Keratinocyte (primary cell): ENCODE results near the gene ALOX15. TPM values are rescaled to one million over a fixed set of nuclear protein-coding genes. Genes with fewer than 3 reads are reported as not detected.

Source experiments
- DNase-seq: peaks from one replicate; pipeline ENCODE4 v3.0.0-alpha.2; 2011; ENCODE audit warnings: low read depth, missing footprints, low spot score
- FAIRE-seq: peaks from 2 replicates; lab custom pipeline; 2011; peaks lifted over from hg19 to GRCh38; lab: Jason Lieb, UNC
- H2AFZ ChIP-seq: 2 replicates; pipeline ENCODE4 v1.6.0; 2012; ENCODE audit warnings: low read length, control low read depth, inconsistent platforms; ENCODE audit not compliant: control insufficient read depth
- H3K27ac ChIP-seq: 2 replicates; pipeline ENCODE4 v1.5.1; 2011; ENCODE audit warnings: low read length; ENCODE audit not compliant: control insufficient read depth, insufficient read depth
- H3K27me3 ChIP-seq: 3 replicates; pipeline ENCODE4 v1.6.0; 2011; ENCODE audit warnings: low read length; ENCODE audit not compliant: control insufficient read depth, insufficient read depth; ENCODE audit errors: extremely low read depth
- H3K36me3 ChIP-seq, 2 experiments: 2 replicates in 1 of 2; 3 replicates in 1 of 2; pipeline ENCODE4 v1.5.1; 2011; ENCODE audit warnings: low read length in 2 of 2, mild to moderate bottlenecking in 1 of 2; ENCODE audit not compliant: control insufficient read depth in 2 of 2, insufficient read depth in 2 of 2; ENCODE audit errors: extremely low read depth in 1 of 2
- H3K4me1 ChIP-seq: 3 replicates; pipeline ENCODE4 v1.5.1; 2011; ENCODE audit warnings: low read length; ENCODE audit not compliant: control insufficient read depth, insufficient read depth; ENCODE audit errors: extremely low read depth
- H3K4me2 ChIP-seq: 3 replicates; pipeline ENCODE4 v1.6.0; 2011; ENCODE audit warnings: low read depth, low read length; ENCODE audit not compliant: control insufficient read depth, insufficient read depth; ENCODE audit errors: extremely low read depth
- H3K4me3 ChIP-seq, 3 experiments: fragments of 200-600 bp in 1 of 3; sonication (generic) in 1 of 3; 2 replicates in 2 of 3; 3 replicates in 1 of 3; pipeline ENCODE4 v1.5.1; 2011 to 2016; ENCODE audit warnings: low read length in 3 of 3, mild to moderate bottlenecking in 3 of 3, control low read depth in 2 of 3, inconsistent platforms in 1 of 3, low read depth in 1 of 3, mixed read lengths in 1 of 3, mixed run types in 1 of 3, moderate library complexity in 1 of 3; ENCODE audit not compliant: control insufficient read depth in 2 of 3, insufficient read depth in 2 of 3; ENCODE audit errors: extremely low read depth in 1 of 3
- H3K79me2 ChIP-seq: 2 replicates; pipeline ENCODE4 v1.6.0; 2012; ENCODE audit warnings: low read length; ENCODE audit not compliant: control insufficient read depth, insufficient read depth
- H3K9ac ChIP-seq: 3 replicates; pipeline ENCODE4 v1.6.0; 2011; ENCODE audit warnings: low read length; ENCODE audit not compliant: control insufficient read depth, insufficient read depth; ENCODE audit errors: extremely low read depth
- H3K9me1 ChIP-seq: 3 replicates; pipeline ENCODE4 v1.6.0; 2011; ENCODE audit warnings: low read length; ENCODE audit not compliant: control insufficient read depth, insufficient read depth; ENCODE audit errors: extremely low read depth
- H3K9me3 ChIP-seq: 2 replicates; pipeline ENCODE4 v1.5.1; 2012; ENCODE audit warnings: low read depth, low read length; ENCODE audit not compliant: control insufficient read depth
- H4K20me1 ChIP-seq: 3 replicates; pipeline ENCODE4 v1.6.0; 2011; ENCODE audit warnings: low read length; ENCODE audit not compliant: control insufficient read depth, insufficient read depth; ENCODE audit errors: extremely low read depth
- CTCF ChIP-seq, 3 experiments: IDR thresholded peaks in 1 of 3; conservative IDR thresholded peaks in 1 of 3; optimal IDR thresholded peaks in 1 of 3; 2 replicates in 2 of 3; 3 replicates in 1 of 3; pipeline versions ENCODE3 to v1.5.1; 2011; ENCODE audit warnings: low read length in 3 of 3, mild to moderate bottlenecking in 3 of 3, moderate library complexity in 2 of 3, control low read depth in 1 of 3, inconsistent platforms in 1 of 3; ENCODE audit not compliant: insufficient read depth in 2 of 3; ENCODE audit errors: extremely low read depth in 1 of 3
- EZH2 ChIP-seq: IDR thresholded peaks from one replicate; pipeline ENCODE4 v1.6.1; 2012; ENCODE audit warnings: inconsistent platforms, mild to moderate bottlenecking, low read length, moderate library complexity
- dilution Hi-C: fragments of 300-500 bp; cut with MboI; formaldehyde crosslinking; loops from one replicate; pipeline ENCODE4 v1.7.0; 2020; ENCODE audit warnings: low sequenced_read_pairs; ENCODE audit not compliant: extremely low pct_ligation_motif_present
- polyA plus RNA-seq, 5 experiments: library from polyadenylated mRNA; depleted of rRNA in 3 of 5; stranded (reverse) in 3 of 5; stranded (forward) in 1 of 5; unstranded in 1 of 5; fragments of >200 nt; gene quantifications; 1 replicate in 1 of 5; 2 replicates in 3 of 5; 3 replicates in 1 of 5; pipeline versions ENCODE4 v1.2.1 to v1.2.3, GENCODE V29; 2011 to 2012; ENCODE audit warnings: missing spikeins in 2 of 5, low read depth in 1 of 5, low replicate concordance in 1 of 5

ALOX15 gene
- polyA plus RNA-seq, 1 donor (not counting 4 experiments of a cell fraction or from before 2014, with no cell fraction given), result 0.04 TPM

- FAIRE-seq (no peak), DNase-seq (no peak)
- H3K4me3 ChIP-seq, result no peak overlapping the region
- peaks cover 13% of the 10 kb centered on the region for H3K27me3 ChIP-seq
- no peak overlapping the region for H3K4me2 ChIP-seq
- H3K4me1 ChIP-seq, result no peaks in the 10 kb centered on the region
- no peaks in the 10 kb centered on the region for H3K79me2 ChIP-seq
- H2AFZ ChIP-seq, result no peak overlapping the region
- H3K9me3 ChIP-seq, result no peaks in the 10 kb centered on the region
- dilution Hi-C loops, result no loop called here
- H3K27ac ChIP-seq, result no peak overlapping the region
- no peaks in the 10 kb centered on the region for H3K36me3 ChIP-seq
- no peaks in the 10 kb centered on the region for H3K9me1 ChIP-seq
- H3K9ac ChIP-seq, result no peak overlapping the region
- TF ChIP-seq CTCF (optimal IDR thresholded peaks at IDR 0.05 in 1 of 3, IDR thresholded peaks at IDR 0.05 in 1 of 3, conservative IDR thresholded peaks at IDR 0.05 in 1 of 3; ENCODE audit: extremely low read depth in 1 of 3, insufficient read depth in 2 of 3, low read length in 3 of 3) (no peak), EZH2 (no peak)
- no peaks in the 10 kb centered on the region for H4K20me1 ChIP-seq
Observed at GRCh38 chr17:4610656-4611055, 30.8 kb downstream of the ALOX15 start.

- H2AFZ ChIP-seq, result no peak overlapping the region
- H3K27me3 ChIP-seq, result peaks cover 13% of the 10 kb centered on the region
- H3K36me3 ChIP-seq, result no peaks in the 10 kb centered on the region
- FAIRE-seq (no peak), DNase-seq (no peak)
- no peak overlapping the region for H3K9ac ChIP-seq
- no peaks in the 10 kb centered on the region for H3K9me3 ChIP-seq
- dilution Hi-C loops, result no loop called here
- H3K4me1 ChIP-seq, result no peaks in the 10 kb centered on the region
- H3K4me2 ChIP-seq, result no peak overlapping the region
- no peaks in the 10 kb centered on the region for H3K79me2 ChIP-seq
- no peaks in the 10 kb centered on the region for H3K9me1 ChIP-seq
- TF ChIP-seq EZH2 (no peak), CTCF (optimal IDR thresholded peaks at IDR 0.05 in 1 of 3, IDR thresholded peaks at IDR 0.05 in 1 of 3, conservative IDR thresholded peaks at IDR 0.05 in 1 of 3; ENCODE audit: extremely low read depth in 1 of 3, insufficient read depth in 2 of 3, low read length in 3 of 3) (no peak)
- no peak overlapping the region for H3K4me3 ChIP-seq
- no peaks in the 10 kb centered on the region for H4K20me1 ChIP-seq
- no peak overlapping the region for H3K27ac ChIP-seq
Observed at GRCh38 chr17:4610162-4610561, 31.3 kb downstream of the ALOX15 start.
